Measurements from ENCODE around the gene FAM72A. TPM values are rescaled to one million over a fixed set of nuclear protein-coding genes. Genes with fewer than 3 reads are reported as not detected.
A peak's percentile ranks its signal among the peaks of the same experiment; 100 is the strongest.
"Not testable (repeated sequence)": the region's sequence is repeated elsewhere in the genome, so short reads cannot be mapped to it uniquely, and the experiment has no call there.

Gene FAM72A
- polyA plus RNA-seq, 4 donors: 4.7 to 6.7 (median 5.5) TPM

DNA sequence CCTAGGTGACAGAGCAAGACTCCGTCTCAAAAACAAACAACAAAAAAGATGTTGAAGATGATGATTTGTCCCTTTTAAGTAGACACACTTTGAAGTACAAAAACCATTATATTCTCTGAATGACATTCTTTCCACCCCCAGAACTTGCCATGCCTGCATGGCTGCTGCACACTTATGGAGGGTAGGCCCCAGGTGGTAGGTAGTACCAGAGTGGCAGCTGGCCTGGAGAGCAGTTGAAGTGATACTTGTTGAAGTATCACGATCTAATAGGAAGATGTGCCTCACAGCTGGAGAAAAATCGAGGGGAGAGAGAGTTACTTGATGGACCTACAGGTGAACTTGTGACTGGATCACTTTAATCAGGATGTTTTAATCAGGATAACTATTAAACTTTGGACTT lies 15.6 kb upstream of the FAM72A start:
- DNase-seq (ENCODE audit: low read depth in 4 of 4, low spot score in 3 of 4): not testable (repeated sequence)

DNA sequence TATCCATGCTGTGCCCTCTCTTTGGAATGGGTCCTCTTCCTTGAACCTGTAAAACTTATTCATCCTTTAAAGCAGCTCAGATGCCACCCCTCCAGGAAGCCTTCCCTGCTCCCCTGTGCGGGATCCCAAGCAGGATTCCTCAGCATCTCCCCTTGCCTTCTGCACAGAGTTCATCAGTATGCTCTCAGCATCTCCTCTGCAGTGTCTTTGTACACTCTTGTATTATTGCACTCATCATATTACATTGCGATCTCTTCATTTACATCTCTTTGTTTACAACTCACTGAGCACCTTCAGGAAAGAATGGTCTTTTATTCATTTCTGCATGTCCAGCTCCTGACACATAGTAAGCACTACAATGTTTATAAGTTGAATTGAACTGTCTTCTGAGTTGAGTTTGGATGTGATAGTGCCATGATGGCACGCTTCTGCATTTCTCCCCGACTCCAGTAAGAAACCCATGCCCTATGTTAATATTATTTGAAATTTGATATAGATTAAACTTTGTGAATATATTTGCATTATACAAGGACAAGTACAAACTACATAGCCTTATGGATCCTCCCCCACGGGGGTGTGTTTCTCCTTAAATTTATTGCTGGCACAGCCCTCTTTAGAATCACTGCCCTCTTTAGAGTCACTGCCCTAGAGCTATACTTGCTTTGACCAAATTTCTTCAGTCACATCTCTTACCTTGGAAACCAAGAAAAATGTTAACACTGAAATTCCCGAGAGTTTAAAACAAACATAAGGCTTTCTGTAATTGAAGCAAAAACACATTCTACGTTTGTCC lies 13.2 kb upstream of the FAM72A start:
- DNase-seq (ENCODE audit: low read depth in 4 of 4, low spot score in 3 of 4): not testable (repeated sequence)

DNA sequence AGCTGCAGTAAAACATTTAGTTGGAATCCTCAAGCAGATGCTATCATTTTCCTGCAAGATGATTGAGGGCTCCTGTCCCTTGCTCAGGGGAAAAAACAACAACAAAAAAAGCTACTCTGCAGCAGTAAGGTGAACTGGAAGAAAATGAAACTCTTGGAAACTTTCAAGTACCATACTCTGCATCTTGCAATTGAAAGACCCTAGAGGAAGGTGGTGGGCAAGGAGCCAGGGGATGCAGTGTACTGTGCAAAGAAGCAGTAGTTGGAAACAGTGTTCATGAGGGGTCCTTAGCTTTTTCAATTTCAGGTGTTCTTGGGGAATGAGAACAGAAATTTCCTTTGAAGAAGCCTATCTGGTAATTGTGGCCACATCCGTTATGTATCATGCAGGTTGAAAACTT lies 8.2 kb upstream of the FAM72A start:
- DNase-seq (ENCODE audit: low read depth in 4 of 4, low spot score in 3 of 4): not testable (repeated sequence)

DNA sequence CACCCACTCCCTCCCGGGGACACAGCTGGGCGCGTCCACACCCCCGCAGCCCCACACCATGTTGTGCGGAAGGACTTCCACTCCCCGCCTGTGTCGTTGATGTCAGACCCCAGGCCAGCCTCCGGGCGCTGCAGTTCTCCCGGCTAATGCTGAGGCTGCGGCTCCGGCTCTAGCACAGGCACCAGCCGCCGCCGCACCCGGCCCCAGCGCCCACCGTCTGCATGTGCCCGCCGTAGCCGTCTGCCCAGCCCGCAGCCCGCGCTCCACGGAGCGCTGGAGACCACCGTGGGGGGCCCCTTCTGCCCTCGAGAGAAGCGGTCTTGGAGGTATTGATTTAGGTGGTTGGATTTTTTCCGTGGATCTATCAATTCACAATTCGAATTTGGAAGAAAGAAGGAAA lies 2.9 kb upstream of the FAM72A start:
- DNase-seq (ENCODE audit: low read depth in 4 of 4, low spot score in 3 of 4): not testable (repeated sequence)

DNA sequence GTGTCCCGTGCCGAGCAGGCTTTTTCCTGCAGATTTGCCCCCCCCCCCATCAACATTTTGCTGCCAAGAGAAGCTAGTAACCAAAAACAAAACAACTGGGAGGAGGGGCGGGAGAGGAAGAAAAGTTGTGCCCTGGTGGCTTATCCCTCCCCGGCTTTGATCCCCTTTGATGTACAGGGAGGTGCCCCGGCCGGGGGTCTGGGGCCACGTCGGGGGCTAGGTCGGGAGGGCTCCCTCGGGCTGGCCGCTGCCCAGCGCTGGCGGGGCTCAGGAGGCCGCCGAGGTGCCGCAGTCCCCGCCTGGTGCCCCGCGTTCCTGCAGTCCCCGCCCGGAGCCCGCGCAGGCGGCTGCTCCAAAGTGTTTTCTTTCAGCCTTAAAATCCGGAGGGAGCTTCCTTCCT lies 2.2 kb upstream of the FAM72A start:
- not testable (repeated sequence) for DNase-seq (ENCODE audit: low read depth in 4 of 4, low spot score in 3 of 4)

DNA sequence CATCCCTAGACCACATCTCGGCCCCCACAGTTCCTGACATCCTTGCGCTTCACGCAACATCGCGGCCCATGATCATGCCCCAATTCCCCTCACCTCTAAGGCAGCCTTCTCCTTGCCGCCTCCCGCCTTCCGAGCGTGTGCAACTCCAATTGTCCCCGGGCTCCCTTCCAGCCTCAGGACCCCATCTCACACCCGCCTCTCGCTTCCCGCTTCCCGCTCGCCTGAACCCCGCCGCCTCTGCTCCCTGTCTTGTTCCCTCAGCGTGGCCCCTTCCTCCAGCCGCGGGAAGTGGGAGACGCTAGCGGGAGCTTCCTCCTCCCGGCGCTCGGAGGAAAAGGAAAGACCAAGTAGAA lies 1.5 kb upstream of the FAM72A start:
- DNase-seq (ENCODE audit: low read depth in 4 of 4, low spot score in 3 of 4): not testable (repeated sequence)

DNA sequence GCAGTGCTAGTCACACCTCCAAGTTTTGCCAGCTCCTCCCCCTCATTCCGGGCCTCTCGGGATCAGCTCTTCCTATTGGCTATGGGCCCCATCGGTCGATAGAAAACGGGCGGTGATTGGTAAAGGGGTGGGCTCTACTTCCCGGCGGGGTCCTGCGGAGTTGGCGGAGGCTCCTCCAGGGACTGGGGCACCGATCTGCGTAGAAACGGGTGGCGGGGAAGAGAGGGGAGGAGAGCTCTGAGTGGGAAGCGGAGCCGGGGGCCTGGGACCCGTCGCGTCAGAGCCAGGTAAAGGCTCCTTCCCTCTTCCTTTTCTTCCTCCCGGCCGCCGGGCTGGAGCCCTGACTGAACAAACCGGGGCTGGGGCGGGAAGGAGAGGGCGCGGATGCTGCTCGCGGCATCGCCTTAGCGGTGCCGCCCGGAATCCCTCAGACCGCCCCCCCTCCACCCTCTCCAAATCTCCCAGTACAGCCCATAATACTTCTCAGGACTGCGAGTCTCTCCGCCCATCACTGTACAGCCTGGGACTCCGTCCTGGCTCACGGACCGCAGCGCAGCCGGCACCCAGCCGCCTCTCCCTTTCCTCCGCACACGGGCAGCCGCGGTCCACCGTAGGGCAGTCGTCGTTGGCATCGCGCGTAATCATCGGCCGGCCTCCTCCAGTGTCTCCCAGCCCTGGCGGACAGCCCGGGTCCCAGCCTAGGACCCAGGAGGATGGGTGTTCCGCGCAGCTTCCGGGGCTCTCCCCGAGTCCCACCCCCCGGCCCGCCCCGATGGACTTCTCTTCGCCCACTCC lies 922 bp upstream of the FAM72A start, which contains the start of gene SRGAP2:
Gene SRGAP2 (plus strand): TSS at position 178 of the 795 bp plus-strand sequence. CDS start 2,430 bp downstream, outside the sequence.
- peak in 2 of 4 donors; percentile 27 to 28 for DNase-seq (ENCODE audit: low read depth in 4 of 4, low spot score in 3 of 4)

DNA sequence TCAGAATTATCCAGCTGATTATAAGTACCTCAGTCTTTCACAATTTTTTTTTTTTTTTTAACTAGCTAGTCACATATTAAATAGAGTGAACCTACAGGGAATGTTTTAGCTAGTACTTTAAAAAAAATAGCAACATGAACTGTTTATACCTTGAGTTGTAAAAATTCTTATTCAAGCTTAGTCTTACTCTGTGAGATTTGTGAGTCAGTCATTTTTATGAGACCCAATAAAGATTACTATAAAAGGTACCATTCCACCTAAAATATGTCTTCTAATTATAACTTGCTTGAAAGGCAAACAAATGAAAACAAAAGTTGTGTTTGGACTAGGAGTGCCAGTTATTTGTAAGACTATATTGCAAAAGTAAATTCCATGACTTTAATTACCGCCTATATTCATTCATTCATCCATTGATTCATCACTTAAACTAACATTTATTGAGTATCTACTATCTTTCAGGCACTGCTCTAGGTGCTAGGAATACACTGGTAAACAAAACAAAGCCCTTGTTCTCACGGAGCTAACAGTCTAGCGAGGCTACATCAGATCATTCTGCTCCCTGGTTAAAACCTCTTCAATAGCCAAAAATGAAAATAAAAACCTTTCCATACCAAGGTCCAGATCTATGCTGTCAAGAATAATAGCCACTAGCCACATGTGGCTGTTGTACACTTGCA lies 5.8 kb downstream of the FAM72A start:
- DNase-seq (ENCODE audit: low read depth in 4 of 4, low spot score in 3 of 4): not testable (repeated sequence)

DNA sequence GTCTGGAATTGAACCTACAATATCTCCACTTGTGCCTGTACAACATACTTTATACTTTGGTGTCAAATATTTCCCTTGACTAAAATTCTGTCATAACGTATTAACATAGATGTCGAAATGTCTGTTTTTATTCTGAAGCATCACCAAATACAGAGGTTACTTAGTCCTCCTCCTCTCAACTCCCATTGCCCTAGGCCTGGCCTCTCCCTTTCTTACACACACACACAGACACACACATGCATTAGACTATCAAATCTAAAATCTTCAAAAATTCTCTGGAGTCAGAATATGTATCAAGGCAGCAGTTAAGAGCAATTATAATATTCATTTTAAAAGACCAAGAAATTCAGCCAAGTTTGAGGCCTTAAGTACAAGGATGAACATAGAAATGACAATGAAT lies 7.5 kb downstream of the FAM72A start:
- not testable (repeated sequence) for DNase-seq (ENCODE audit: low read depth in 4 of 4, low spot score in 3 of 4)

DNA sequence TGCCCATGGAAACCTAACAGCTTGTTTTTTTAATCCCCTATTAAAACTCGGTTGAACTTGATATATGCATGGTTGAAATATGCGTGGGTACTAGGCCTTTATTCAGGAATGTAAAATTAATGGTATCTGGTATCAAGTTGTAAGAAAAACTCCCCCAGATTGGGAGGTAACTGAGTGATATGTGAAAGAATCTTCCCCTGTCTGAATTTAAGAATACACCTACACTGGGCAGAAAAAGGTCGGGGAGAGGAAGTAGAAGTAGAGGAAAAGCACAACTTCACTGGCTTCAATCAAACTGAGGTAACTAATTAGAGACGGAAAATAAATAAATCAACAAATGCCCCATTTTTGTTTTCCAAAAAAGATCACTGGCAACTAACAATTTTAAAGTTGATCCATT lies 15.8 kb downstream of the FAM72A start:
- DNase-seq (ENCODE audit: low read depth in 4 of 4, low spot score in 3 of 4): not testable (repeated sequence)

DNA sequence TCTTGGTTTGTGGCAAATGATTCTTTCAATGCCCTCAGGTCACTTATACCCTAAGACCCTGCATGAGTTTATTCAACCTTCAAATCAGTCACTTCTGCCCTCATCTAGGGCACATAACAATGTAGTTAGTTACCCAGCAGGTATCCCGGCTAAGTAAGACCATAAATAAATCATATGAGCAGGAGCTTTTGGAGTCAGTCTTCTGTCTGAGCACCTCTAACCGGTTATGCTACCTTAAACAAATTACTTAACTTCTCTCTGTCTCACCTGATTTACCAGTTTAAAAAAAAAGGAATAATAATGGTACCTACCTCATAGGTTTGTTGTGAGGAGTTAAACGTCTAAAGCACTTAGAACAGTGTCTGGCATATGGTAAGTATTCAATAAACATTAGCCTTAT lies 16.9 kb downstream of the FAM72A start:
- DNase-seq (ENCODE audit: low read depth in 4 of 4, low spot score in 3 of 4): not testable (repeated sequence)

DNA sequence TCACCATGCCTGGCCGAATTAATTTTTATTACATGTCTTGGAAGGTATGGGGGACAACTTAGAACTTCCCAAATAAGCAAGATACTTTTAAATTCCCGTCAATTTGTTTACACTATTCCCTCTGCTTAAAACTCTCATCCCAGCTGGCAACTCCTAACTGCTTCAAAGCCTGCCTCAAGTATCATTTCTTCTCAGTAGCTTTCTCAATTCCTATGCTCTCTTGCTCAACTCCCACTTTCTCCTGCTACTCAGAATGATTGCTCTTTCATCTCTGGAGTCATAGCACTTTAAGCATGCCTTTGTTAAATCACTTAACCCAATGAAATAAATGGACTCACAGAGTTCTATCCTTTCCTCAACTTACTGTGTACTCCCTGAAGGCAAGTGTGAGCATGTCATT lies 18.9 kb downstream of the FAM72A start:
- DNase-seq (ENCODE audit: low read depth in 4 of 4, low spot score in 3 of 4): not testable (repeated sequence)

DNA sequence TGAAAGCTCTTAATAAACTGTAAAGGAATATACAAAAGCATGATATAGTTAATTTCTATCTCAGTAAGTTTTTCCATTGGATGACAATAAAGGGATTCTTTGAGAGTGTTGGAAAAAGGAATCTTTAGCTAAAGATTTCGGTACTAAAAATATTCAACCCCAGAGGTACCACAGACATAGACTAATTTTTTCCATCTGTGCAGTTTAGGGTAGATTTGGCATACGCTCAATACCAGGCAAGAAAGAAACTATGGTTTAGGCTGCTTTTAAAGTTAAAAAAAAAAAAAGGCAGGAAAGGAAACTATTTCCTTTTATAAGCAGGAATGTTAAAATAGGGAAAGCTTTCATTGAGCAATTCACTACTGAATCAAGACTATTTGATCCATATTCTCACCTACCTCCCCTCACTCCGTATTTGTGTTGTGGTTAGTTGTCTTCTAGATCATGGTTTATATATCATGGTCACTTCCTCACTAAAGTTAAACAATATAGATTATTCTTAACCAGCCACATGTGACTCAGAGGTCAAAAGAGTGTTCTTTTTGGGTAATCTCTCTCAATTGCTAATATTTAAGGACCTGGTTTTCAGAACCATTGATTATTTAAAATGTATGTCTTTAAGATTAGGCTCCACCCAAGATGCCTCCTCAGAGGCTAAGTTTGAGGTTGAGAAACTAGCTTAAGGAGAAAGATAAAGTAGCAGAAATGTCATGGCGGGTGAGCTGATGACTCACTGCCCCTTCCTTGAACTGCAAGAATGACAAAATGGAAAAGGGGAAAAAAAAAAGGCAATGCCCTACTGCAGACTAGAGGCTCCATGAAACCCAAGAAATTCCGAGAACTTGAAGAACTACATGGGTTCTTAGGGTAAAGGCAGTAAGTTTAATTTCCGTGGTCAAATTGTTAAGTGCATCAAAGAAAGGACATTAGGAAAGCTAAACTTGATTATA lies 20.0 kb downstream of the FAM72A start:
- not testable (repeated sequence) for DNase-seq (ENCODE audit: low read depth in 4 of 4, low spot score in 3 of 4)

DNA sequence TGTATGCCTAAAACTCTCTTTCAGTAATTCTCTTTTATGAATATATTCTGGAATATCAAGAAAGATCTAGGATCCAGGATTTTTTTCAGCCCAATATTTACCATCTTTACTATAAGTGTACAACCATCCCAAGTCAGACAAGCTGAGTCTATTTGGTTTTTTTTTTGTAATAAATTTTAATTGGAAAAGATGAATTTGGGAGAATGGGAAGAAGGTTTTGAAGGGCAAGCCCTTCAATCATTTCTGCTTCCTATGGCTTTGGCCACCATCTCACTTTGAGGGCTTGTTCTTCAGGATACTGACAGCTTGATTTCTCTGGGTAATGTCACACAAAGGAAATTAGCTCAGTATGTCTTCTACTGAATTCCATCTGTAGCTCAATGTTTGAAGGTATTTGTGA lies 23.0 kb downstream of the FAM72A start:
- not testable (repeated sequence) for DNase-seq (ENCODE audit: low read depth in 4 of 4, low spot score in 3 of 4)

DNA sequence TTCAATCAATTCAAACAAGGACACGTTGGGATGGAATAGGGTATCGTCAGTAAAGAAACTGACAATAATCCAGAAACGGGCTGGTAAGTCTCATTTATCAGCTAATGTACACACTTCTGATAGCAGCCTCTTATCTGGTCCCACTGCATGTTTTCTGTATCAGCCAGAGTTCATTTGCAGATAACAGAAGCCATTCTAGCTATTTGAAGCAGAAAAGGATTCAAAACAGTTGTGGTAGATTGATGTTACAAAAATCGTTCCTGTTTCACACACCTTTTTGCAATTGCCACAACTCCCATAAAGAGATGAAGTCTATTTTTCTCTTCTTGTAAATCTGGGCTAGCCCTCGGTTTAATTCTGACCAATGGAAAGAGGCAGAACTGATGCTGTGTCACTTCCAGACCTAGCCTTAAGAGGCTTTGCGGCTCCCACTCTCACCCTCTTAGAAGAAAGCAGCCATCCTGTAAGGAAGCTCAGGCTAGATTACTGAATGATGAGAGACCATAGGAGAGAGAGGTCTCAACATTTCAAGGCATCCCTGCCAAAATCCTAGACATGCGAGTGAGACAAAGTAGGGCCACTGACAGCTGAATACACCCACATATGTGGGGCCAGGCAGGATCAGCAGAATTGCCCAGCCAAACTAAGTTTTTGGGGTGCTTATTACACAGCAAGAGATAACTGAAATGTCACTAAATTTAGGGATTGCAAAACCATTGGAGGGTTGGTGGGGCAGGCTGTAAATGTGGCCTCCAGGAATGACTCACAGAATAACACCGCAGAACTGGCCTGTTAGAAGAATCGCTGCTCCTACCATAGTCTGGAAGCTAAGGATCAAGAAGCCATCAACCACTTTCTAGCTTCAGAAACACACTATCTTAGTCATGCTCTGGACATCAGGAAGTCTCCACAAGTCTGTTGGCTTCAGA lies 24.3 kb downstream of the FAM72A start:
- DNase-seq (ENCODE audit: low read depth in 4 of 4, low spot score in 3 of 4): not testable (repeated sequence)

DNA sequence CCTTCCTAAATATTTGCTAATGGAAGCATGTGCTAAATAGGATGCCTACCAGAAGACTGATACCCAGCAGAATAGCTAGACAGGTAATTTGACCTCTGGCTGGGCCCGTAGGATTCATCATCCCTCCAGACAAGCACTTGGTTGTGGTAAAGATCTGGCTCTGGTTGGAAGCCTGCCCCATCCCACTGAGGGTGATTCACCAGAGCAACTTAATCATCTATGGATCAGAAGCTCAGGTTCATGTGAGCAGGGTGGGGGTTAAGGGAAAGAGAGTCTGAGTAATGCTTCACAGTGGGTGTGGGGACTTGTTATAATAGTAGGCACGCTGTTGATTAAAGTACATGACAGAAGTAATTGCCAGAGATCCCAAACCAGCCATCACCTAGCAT lies 26.5 kb downstream of the FAM72A start:
- not testable (repeated sequence) for DNase-seq (ENCODE audit: low read depth in 4 of 4, low spot score in 3 of 4)

DNA sequence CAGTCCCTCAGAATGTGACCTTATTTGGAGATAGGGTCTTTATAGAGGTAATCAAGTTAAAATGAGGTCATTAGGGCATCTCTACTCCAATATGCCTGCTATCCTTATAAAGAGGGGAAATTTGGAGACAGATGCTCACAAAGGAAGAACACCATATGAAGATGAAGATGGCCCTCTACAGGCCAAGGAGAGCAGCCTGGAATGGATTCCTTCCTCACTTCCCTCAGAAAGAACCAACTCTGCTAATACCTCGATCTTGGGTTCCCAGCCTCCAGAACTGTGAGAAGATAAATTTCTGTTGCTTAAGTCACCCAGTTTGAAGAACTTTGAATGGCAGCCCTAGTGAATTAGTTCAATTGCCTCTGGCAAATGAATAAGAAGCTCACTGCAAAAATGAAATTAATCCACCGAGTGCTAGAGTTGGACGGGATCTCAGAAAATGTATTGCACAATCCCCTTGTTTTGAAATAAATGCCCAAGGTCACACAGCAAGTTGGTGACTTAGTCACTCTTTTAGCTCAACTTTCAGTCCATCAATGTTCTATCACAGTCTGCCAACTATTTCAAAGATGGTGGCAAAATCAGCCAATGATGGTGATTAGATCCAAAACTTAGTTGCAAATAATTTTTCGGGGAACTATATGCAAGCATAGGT lies 27.1 kb downstream of the FAM72A start:
- not testable (repeated sequence) for DNase-seq (ENCODE audit: low read depth in 4 of 4, low spot score in 3 of 4)

DNA sequence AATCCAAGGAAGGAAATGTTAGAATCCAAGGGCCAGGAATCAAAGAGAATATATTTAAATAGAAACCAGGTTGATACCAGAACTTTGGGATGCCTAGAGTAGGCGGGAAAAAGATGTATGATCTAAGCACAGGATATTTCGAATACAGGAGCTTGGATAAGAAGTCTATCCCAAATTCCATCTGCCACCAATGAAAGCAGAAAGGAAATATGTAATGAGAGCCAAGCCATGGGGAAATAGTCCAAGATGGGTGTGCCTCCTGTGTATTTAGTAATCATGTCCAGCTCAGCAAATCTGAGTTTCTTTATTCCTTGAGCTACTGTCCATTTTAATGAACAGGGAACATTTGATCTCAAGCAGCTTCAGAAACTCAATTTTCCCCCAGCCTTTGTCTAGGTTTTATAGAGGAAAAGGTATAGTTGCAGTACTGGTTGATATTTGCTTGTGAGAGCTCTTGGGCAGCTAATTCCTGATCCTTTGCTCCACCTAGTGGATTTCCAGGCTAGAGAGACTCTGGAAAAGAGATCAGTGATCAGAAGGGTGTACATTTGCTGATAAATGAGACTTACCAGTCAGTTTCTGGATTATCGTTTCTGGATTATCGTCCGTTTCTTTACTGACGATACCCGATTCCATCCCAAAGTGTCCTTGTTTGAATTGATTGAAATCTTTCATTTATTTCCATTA lies 28.3 kb downstream of the FAM72A start:
- DNase-seq (ENCODE audit: low read depth in 4 of 4, low spot score in 3 of 4): peak in 1 of 4 donors; percentile 9
